Activated CD4-positive, alpha-beta T cell treated with anti-CD3 and anti-CD28 coated beads for 48 hours (primary cell): ENCODE measurements around the gene PRDX4.
A peak's percentile ranks its signal among the peaks of the same experiment; 100 is the strongest.
"Not testable (repeated sequence)": the region's sequence is repeated elsewhere in the genome, so short reads cannot be mapped to it uniquely, and the experiment has no call there.

Experiments
- DNase-seq: peaks from one replicate; pipeline ENCODE4 v3.0.0-alpha.2; 2020

PRDX4 gene

DNA sequence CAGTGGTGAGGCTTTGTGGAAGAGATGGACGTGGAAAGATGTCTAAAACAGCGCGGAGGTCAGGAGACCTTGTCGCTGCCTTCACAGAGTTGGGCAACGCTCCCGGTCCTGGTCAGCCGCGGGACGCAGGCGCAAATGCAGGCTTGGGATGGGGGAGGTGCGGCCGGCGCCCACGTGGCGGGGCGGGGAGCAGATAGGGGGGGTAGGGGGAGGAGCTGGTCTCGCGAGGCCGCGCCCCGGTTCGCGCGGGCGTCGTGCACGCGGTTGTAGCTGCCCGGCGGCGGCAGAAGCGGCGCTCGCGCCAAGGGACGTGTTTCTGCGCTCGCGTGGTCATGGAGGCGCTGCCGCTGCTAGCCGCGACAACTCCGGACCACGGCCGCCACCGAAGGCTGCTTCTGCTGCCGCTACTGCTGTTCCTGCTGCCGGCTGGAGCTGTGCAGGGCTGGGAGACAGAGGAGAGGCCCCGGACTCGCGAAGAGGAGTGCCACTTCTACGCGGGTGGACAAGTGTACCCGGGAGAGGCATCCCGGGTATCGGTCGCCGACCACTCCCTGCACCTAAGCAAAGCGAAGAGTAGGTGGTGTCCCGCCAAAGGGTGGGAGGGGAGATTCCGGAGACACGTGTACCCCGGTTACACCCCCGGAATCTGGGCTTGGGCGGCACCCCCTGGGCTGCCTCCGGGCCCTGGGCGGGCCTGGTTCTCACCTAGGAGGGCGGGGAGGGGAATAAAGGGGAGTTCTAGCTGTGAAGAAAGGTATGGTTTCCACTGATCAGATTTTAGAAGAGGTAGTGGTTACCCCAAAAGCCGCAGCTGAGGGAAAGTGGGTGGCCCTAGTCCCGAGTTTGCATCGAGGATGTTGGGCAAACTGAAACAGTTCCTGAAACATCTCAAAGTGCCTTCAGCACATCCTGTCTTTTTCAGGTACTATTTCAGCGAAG, at the start of gene PRDX4:
TSS of gene PRDX4 (plus strand) at position 255 of the 939 bp plus-strand sequence. CDS start at position 333, 78 bp downstream.
- DNase-seq, result peak; percentile 86

DNA sequence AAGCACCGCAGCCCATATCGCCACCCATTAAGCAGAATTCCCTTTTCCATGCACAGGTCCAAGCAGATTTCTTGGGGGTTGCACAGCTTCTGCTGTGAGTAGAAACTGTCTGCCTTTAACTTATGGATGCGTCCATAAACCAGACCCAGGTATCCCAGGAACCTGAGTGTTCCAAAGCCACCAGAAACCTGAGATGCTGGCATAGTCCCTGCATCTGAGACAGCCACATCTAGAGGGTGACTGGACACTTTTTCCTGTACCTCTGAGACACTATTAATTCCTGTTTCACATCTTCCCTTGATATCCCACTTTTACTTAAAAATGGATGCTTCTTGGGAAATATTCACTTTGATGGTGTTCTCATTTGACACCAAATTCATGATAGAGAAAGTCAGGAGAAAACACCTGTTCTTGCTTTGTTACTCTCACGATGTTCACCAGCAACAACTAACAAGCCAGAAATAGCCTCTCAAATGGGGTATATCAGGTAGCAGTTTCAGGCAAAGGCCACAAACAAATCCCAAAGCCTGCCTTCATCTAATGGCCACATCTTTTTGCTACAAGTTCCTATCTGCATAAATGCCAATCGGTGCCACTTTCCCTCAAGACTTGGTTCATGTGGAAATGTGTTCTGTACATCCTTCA, 45.5 kb upstream of the PRDX4 start:
- no peak for DNase-seq

- DNase-seq, result no peak
Measured at GRCh38 chrX:23623797-23624196, 43.5 kb upstream of the PRDX4 start.

DNA sequence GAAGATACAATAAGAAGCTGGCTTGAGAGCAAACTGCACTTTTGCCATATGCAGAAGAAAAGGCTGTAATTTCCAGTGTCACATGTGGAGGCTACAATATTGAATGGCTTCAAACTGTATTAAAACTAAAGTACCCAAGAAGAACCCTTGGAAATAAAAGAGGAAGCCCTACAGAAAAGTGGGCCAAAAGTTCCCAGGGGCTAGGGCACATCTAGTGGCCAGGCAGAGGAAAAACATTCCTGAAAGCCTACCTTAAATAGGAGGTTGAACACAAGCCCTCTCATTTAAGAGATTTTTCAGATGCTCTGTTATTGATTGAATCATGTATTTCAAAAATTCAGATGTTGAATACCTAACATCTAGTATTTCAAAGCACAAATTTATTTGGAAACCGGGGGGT, 40.6 kb upstream of the PRDX4 start:
- no peak for DNase-seq

- no peak for DNase-seq
Measured at GRCh38 chrX:23628131-23628530, 39.2 kb upstream of the PRDX4 start.

GRCh38 chrX:23631136-23631535, 36.2 kb upstream of the PRDX4 start:
- DNase-seq, result no peak

DNA sequence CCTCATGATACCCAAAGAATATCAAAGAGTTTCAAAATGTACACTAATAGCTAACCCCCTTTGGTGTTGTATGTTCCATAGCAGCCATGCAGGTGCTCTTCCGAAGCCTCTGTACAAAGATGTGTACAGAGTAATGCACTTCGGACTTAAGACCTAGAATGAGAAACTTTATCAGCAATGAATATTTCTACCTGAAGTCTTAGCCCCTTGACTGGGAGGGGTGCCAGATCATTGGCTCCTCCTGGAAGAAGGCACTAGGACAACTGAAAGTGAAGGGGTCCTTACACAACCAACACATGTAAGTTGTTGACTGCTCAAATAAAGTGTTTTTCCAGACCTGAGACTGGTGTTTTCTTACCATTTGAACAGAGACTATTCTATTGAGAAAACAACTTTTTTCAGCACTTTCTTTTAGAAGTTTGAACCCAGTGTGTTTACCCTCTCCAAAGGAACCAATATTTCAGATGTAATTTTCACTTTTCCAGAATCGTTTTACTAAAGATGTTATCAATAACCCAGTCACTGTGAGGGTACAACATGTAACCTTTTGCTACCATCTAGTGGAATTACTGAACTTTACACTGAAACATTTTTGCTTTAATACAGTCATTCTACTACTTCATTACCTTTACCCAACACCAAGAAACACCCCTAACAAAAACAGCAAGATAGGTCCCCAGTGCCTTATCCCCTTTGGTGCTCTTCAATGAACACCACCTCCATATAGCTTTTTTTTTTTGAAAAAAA, 33.3 kb upstream of the PRDX4 start:
- no peak for DNase-seq

DNA sequence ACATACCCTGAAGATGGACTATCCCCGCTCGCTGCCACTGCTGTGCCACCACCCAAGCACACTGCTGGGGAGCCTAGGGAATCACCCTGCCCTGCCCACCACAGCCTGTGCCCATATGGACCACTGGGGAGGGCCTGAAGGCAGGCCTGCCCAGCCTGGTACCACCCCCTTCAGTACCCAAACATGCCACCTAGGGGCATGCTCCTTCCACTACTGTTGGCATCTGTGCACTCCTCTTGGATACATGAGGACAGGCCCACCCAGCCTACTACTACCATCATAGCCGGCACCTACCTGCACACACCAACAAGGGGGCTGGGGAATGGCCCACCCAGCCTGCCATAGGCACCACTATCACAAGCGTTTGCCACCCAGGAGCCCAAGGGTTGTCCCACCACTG, 30.1 kb upstream of the PRDX4 start:
- DNase-seq, result peak; percentile 2

GRCh38 chrX:23643020-23643419, 24.3 kb upstream of the PRDX4 start:
- DNase-seq, result no peak

GRCh38 chrX:23644744-23645143, 22.5 kb upstream of the PRDX4 start:
- DNase-seq, result no peak

DNA sequence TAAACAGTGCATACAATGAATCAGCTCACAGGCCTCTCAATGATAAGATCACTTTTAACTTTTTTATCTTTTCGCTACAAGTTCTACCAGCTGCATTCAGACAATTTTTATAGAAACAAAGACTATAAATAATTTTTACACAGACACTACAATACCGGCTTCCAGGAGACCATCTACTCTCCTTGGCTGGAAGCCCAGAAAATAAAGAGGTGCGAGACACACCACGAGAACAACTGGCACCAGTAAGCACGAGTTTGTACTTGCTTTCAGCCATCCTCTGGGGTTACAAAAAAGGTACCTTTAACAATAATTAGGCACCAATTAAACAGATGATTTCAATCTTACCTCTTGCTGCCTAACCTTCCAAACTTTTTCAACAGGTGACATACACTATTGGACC, 11.2 kb upstream of the PRDX4 start:
- no peak for DNase-seq

DNA sequence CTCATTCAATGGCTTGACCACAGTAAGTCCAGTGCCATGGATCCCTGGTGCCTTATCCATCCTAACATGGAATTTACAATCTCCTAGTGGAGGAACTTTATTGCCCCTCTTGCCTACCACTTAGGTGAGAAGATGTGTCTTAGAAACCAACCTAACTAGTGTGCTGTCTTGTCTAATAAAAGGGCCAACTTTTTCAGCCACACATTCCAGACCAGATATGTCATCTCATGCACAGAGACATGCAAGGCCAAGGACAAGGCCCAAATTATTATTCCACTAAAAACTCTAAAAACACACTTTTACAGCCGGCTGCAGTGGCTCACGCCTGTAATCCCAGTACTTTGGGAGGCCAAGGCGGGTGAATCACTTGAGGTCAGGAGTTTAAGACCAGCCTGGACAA, 10.6 kb upstream of the PRDX4 start:
- DNase-seq, result no peak

- DNase-seq, result no peak
Measured at GRCh38 chrX:23659339-23659738, 8.0 kb upstream of the PRDX4 start.

GRCh38 chrX:23660083-23660765, 7.1 kb upstream of the PRDX4 start:
- not testable (repeated sequence) for DNase-seq

- no peak for DNase-seq
Measured at GRCh38 chrX:23660766-23661132, 6.5 kb upstream of the PRDX4 start.

GRCh38 chrX:23661671-23662070, 5.6 kb upstream of the PRDX4 start:
- DNase-seq, result no peak

- DNase-seq, result no peak
Measured at GRCh38 chrX:23662187-23662586, 5.1 kb upstream of the PRDX4 start.

- no peak for DNase-seq
Measured at GRCh38 chrX:23662853-23663252, 4.4 kb upstream of the PRDX4 start.

GRCh38 chrX:23664496-23664895, 2.8 kb upstream of the PRDX4 start:
- DNase-seq, result no peak

- DNase-seq, result no peak
Measured at GRCh38 chrX:23666282-23666681, 1.0 kb upstream of the PRDX4 start.

DNA sequence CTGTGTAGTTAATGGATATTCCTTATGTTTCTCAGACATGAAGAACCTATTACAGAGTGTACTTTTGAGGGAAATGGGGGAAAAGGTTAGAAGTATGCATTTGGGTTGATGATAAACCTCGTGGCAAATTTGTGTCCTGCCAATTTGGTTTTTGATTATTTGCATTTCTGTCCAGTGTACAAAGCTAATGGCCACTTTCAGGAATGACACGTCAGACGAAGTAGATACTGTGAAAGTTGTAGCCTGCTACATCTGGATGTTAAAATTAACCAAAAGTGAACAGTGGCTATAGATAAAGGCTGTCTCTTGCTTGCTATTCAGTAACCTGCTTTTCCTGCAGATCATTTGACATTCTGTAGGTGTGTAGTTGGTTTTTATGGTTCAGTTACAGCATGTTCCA, 1.0 kb downstream of the PRDX4 start:
- no peak for DNase-seq

DNA sequence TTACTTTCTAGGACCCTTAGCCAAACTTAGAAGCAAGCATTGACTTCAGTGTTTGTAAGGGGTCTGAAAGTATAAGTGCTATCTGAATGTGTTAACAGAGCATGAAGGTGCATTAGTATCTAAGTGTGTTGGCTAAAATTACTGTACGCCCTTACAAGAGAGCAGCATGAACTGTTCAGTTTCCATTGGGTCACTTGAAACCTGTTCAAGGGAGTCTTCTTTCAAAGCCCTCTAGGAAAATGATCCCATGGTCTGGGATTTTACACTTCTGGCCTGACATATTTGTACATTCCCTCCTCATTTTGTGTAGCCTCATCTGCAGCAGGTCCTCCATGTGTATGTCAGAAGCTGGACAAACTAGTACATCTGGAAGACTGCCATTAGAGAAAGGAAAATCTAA, 3.2 kb downstream of the PRDX4 start:
- no peak for DNase-seq

DNA sequence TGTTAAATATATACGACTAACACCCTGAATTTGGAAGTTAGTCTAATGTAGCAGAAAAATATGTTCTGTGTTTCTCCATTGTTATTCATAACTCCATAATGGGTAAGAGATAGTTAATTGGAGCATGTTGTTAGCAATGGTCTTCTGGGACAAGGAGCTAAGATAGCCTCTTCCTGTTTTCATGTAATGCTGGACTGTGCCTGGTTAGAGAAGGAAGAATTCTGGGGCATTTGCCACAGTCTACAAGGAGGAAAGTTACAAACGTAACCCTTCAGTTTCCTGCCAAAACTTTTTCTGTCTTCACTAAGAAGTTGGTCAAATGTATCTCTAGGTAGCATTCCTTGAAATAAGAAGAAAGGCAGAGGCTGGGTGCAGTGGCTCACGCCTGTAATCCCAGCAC, 5.8 kb downstream of the PRDX4 start:
- no peak for DNase-seq
